ENCODE data around the gene DDX41. TPM values are rescaled to one million over a fixed set of nuclear protein-coding genes. Genes with fewer than 3 reads are reported as not detected.
"Not testable (repeated sequence)": the region's sequence is repeated elsewhere in the genome, so short reads cannot be mapped to it uniquely, and the experiment has no call there.

DDX41 gene
- total RNA-seq, 1 experiment from 2014 or later = 136 TPM

GRCh38 chr5:177565046-177565445 lies 48.3 kb upstream of the DDX41 start (continued):
- TF ChIP-seq ZBTB21 (CRISPR knock-in tag; IDR thresholded peaks at IDR 0.05; ENCODE audit: borderline replicate concordance) (no peak), ETV6 (CRISPR knock-in tag; IDR thresholded peaks at IDR 0.05) (no peak), PRRX2 (CRISPR knock-in tag; IDR thresholded peaks at IDR 0.05) (no peak), FOXP1 (CRISPR knock-in tag; IDR thresholded peaks at IDR 0.05; ENCODE audit: borderline replicate concordance) (no peak), OVOL2 (CRISPR knock-in tag; IDR thresholded peaks at IDR 0.05; ENCODE audit: borderline replicate concordance) (no peak)

- H3K27me3 Mint-ChIP-seq (ENCODE audit: low read depth) = peaks cover 25% of the 10 kb centered on the region
- peaks cover 16% of the 10 kb centered on the region for H3K4me1 Mint-ChIP-seq
- peaks cover 32% of the 10 kb centered on the region for H3K9me3 Mint-ChIP-seq
- H3K4me3 Mint-ChIP-seq; DNase-seq (ENCODE audit: low spot score); ATAC-seq; H3K27ac Mint-ChIP-seq; POLR2A ChIA-PET; CTCF ChIA-PET: not testable (repeated sequence)
- peaks cover 12% of the 10 kb centered on the region for H3K36me3 Mint-ChIP-seq
Measured at GRCh38 chr5:177559446-177559941, 42.7 kb upstream of the DDX41 start.

- DNase-seq (ENCODE audit: low spot score) (no peak), ATAC-seq (no peak)
- Mint-ChIP-seq H3K4me1 (peaks cover 24% of the 10 kb centered on the region), H3K9me3 (peaks cover 25% of the 10 kb centered on the region), H3K27me3 (ENCODE audit: low read depth) (peaks cover 15% of the 10 kb centered on the region), H3K4me3 (no peak overlapping the region), H3K27ac (no peak overlapping the region), H3K36me3 (peaks cover 14% of the 10 kb centered on the region)
- POLR2A ChIA-PET = no interaction called here
- no peak for TF ChIP-seq ZNF416 (CRISPR knock-in tag; IDR thresholded peaks at IDR 0.05)
- no peak for TF ChIP-seq ELF4 (CRISPR knock-in tag; IDR thresholded peaks at IDR 0.05; ENCODE audit: low read depth)
- no peak for TF ChIP-seq GTF2I (CRISPR knock-in tag; conservative IDR thresholded peaks at IDR 0.05)
- no peak for TF ChIP-seq ZMAT4 (CRISPR knock-in tag; IDR thresholded peaks at IDR 0.05)
- TF ChIP-seq ZNF138 (CRISPR knock-in tag; conservative IDR thresholded peaks at IDR 0.05) = no peak
- no peak for TF ChIP-seq NR3C1 (CRISPR knock-in tag; conservative IDR thresholded peaks at IDR 0.05; ENCODE audit: low read depth)
- no peak for TF ChIP-seq FOXJ3 (CRISPR knock-in tag; IDR thresholded peaks at IDR 0.05; ENCODE audit: borderline replicate concordance)
- TF ChIP-seq ZNF121 (CRISPR knock-in tag; IDR thresholded peaks at IDR 0.05) = no peak
- no peak for TF ChIP-seq ATF3 (CRISPR knock-in tag; conservative IDR thresholded peaks at IDR 0.05)
- no peak for TF ChIP-seq ZNF281 (CRISPR knock-in tag; IDR thresholded peaks at IDR 0.05)
- TF ChIP-seq NFYB (CRISPR knock-in tag; conservative IDR thresholded peaks at IDR 0.05; ENCODE audit: low read depth) = no peak
- no peak for TF ChIP-seq E2F5 (CRISPR knock-in tag; IDR thresholded peaks at IDR 0.05)
- TF ChIP-seq JAZF1 (CRISPR knock-in tag; IDR thresholded peaks at IDR 0.05) = no peak
- CTCF ChIA-PET = interaction anchor here (1.1 to 1.4 kb wide), 2 partner anchors 18 to 62 kb away, joined by 3 read pairs; no protein-coding TSS in a partner anchor
Measured at GRCh38 chr5:177557796-177558195, 41.0 kb upstream of the DDX41 start.

All from WTC11 (cell line).